Gastroesophageal sphincter (tissue), 4 donors: ENCODE results near the gene GALNT9. TPM values are rescaled to one million over a fixed set of nuclear protein-coding genes. Genes with fewer than 3 reads are reported as not detected.

Experiments
- ATAC-seq: fragments of 150-250 bp; one replicate; pipeline ENCODE4 v1.9.1; 2016; ENCODE audit warnings: mild to moderate bottlenecking, moderate library complexity
- H3K27ac ChIP-seq, 4 donors: fragments of 200-600 bp; sonication (generic) in 3 of 4; 1 replicate in 3 of 4; 2 replicates in 1 of 4; pipeline ENCODE4 v1.5.1; 2016 to 2019
- H3K27me3 ChIP-seq: fragments of 200-600 bp; sonication (generic); one replicate; pipeline ENCODE4 v1.5.1; 2019
- H3K36me3 ChIP-seq, 2 donors: fragments of 200-600 bp; sonication (generic); one replicate each; pipeline ENCODE4 v1.5.1; 2019; ENCODE audit warnings: control low read depth in 1 of 2
- H3K4me1 ChIP-seq, 3 donors: fragments of 200-600 bp; sonication (generic); 1 replicate in 2 of 3; 2 replicates in 1 of 3; pipeline ENCODE4 v1.5.1; 2016 to 2019; ENCODE audit warnings: control low read depth in 2 of 3
- H3K4me3 ChIP-seq, 2 donors: fragments of 200-600 bp; sonication (generic); one replicate each; pipeline ENCODE4 v1.5.1; 2019; ENCODE audit warnings: mild to moderate bottlenecking in 1 of 2, moderate library complexity in 1 of 2
- H3K9me3 ChIP-seq, 3 donors: fragments of 200-600 bp; sonication (generic); one replicate each; pipeline ENCODE4 v1.5.1; 2017 to 2019; ENCODE audit warnings: control low read depth in 2 of 3
- EP300 ChIP-seq: sonication (generic); formaldehyde crosslinking; IDR thresholded peaks from one replicate; pipeline ENCODE4 v1.6.1; 2017; ENCODE audit warnings: antibody characterized with exemption, mild to moderate bottlenecking
- POLR2A ChIP-seq, 2 donors: fragments of 450-650 bp; IDR thresholded peaks; one replicate each; pipeline ENCODE4 v1.6.1; 2017; ENCODE audit warnings: antibody characterized with exemption in 2 of 2, mild to moderate bottlenecking in 2 of 2, moderate library complexity in 1 of 2
- POLR2AphosphoS5 ChIP-seq: sonication (generic); formaldehyde crosslinking; IDR thresholded peaks from one replicate; pipeline ENCODE4 v1.6.1; 2017; ENCODE audit warnings: antibody characterized with exemption
- WGBS, 2 donors: methylation state at CpG; one replicate each; pipeline ENCODE4 v1.1.5; 2018; ENCODE audit warnings: low coverage in 1 of 2; 5-methylcytosine and 5-hydroxymethylcytosine counted together
- total RNA-seq, 4 donors: library from RNA; depleted of rRNA; stranded (reverse); fragments of >200 nt; gene quantifications; one replicate each; pipeline ENCODE4 v1.1.0, GENCODE V29; 2016
- TF ChIP-seq, protein P1 (sequence below), 4 experiments: fragments of 200-600 bp in 2 of 4; fragments of 450-650 bp in 2 of 4; sonication (generic) in 1 of 4; IDR thresholded peaks; one replicate each; pipeline ENCODE4 v1.5.1; 2017 to 2019; ENCODE audit warnings: antibody characterized with exemption in 4 of 4, mild to moderate bottlenecking in 2 of 4, moderate library complexity in 2 of 4

GALNT9 gene
- total RNA-seq, 4 donors from 2014 or later = 2.0 TPM; not detected in 3

DNA sequence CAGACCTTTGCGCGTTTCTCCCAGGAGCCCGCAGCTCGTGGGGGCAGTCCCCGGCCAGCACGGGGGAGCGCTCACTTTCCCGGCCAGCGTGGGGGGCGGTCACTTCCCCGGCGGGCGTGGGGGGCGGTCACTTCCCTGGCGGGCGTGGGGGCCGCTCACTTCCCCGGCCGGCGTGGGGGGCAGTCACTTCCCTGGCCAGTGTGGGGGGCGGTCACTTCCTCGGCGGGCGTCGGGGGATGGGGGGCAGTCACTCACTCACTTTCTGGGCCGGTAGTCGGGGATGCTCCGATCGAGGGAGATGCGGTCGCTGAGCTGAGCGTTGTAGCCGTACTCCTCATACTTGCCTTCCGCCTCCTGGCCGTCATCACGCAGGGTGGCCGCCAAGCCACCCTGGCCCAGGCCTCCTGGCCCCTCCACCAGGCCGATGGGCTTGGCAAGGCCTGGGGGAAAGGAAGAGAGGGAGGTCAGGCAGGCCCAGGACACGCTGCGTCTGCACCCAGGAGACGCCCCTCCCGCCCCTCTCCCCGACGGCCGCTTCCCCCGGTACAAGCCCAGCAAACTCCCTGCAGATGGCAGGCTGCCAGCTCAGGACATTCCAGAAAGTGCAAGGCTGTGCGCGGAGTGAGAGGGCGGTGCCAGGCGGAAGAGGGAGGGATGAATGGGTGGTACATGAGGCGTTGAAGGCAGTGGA, 43.3 kb downstream of the GALNT9 start:
- Histone ChIP-seq H3K4me1 (peaks cover 0 to 19% (median 3%) of the 10 kb centered on the region in 3 donors), H3K27me3 (peaks cover 79% of the 10 kb centered on the region), H3K4me3 (peak overlapping the region in 1 of 2 donors; percentile 39), H3K9me3 (no peaks in the 10 kb centered on the region), H3K36me3 (no peaks in the 10 kb centered on the region), H3K27ac (no peak overlapping the region)
- peak; percentile 80 for ATAC-seq
- 3% methylated on average over 10 of the region's 51 CpGs; no CpG with 5 or more reads in 1 of the 2 donors for WGBS, 2 donors
- peak; percentile 37 for TF ChIP-seq POLR2AphosphoS5
- TF ChIP-seq, protein P1, sequence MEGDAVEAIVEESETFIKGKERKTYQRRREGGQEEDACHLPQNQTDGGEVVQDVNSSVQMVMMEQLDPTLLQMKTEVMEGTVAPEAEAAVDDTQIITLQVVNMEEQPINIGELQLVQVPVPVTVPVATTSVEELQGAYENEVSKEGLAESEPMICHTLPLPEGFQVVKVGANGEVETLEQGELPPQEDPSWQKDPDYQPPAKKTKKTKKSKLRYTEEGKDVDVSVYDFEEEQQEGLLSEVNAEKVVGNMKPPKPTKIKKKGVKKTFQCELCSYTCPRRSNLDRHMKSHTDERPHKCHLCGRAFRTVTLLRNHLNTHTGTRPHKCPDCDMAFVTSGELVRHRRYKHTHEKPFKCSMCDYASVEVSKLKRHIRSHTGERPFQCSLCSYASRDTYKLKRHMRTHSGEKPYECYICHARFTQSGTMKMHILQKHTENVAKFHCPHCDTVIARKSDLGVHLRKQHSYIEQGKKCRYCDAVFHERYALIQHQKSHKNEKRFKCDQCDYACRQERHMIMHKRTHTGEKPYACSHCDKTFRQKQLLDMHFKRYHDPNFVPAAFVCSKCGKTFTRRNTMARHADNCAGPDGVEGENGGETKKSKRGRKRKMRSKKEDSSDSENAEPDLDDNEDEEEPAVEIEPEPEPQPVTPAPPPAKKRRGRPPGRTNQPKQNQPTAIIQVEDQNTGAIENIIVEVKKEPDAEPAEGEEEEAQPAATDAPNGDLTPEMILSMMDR (IDR thresholded peaks at IDR 0.05) = no peak

DNA sequence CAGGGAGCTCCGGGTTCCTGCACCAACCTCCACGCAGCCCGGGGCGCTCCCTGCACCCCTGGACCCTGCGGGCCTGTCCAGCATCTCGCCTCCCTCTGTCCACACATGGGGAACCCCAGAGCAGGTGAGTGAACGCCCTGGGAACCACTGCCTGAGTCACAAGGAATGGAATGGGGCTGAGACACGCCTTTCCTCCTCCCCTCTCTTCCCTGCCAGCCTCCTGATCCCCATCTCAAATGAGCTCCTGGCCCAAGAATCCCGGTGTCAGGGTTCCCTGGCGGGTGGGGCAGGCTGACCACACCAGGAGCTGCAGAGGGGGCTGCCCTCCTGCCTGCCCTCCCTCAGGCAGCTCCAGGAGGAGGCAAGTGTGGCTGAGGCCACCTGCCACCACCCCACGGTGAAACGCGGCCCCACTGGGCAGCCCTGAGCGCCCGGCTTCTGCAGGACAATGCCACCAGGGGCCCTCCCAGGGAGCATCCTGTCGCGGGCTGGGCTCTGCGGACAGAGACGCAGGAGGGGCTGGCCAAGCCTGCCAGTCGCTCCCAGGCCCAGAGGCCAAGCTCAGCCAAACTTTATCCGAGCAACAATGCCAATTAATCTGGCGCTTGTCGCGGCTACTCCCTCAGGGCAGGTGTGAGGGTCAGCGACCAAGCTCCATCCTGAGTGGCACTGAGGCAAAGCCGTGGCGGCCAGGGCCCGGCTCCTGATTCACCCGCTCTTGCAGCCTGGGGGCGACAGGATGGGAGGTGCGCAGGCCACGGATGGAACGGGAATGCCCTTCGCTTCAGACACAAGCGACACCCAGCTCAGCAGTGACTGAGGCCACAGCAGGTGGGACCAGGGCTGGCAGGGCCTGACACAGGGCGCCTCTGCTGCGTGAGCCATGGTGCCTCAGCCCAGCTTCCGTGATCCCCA, 44.3 kb downstream of the GALNT9 start:
- H3K27ac ChIP-seq = no peak overlapping the region
- no peak overlapping the region for H3K4me3 ChIP-seq
- ATAC-seq = no peak
- peaks cover 88% of the 10 kb centered on the region for H3K27me3 ChIP-seq
- H3K9me3 ChIP-seq = no peaks in the 10 kb centered on the region
- TF ChIP-seq EP300 (no peak), POLR2A (IDR thresholded peaks at IDR 0.05) (no peak), POLR2AphosphoS5 (no peak)
- TF ChIP-seq, protein P1 (IDR thresholded peaks at IDR 0.05) = no peak
- no peaks in the 10 kb centered on the region for H3K36me3 ChIP-seq
- H3K4me1 ChIP-seq = peaks cover 0 to 19% (median 3%) of the 10 kb centered on the region in 3 donors
- no CpG with 5 or more reads among the region's 38 CpGs for WGBS, 2 donors

DNA sequence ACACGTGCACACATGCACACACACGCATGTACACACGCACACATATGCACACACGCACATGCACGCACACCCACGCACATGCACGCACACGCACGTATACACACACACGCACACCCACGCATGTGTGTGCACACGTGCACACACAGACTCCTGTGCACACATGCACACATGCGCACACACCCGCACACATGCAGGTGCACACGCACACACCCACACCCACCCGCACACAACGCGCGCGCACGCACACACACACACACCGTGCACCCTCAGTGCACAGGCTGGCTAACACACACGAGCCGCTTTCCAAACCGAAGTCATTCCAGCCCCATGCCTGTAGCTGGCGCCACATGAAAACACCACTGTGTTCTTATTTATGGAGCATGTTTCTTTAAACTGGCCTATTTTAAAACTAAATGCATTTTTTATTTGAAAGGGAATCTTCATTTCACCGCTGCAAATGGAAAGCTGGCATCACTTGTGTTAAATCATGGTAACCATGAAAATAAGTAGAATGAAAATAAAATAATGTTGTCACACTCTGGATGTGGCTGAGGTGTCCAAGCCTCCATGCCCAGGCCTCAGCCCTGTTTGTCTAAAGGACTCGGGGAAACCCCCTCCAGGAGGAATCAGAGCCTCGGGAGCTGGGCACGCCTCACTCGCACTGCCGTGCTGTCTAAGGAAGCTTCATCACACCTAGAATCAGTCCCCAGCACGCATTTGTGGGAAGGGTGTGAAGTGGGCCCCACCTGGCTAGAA, 45.1 kb downstream of the GALNT9 start:
- H3K27me3 ChIP-seq = peaks cover 88% of the 10 kb centered on the region
- H3K9me3 ChIP-seq = no peaks in the 10 kb centered on the region
- H3K4me1 ChIP-seq = peaks cover 0 to 19% (median 3%) of the 10 kb centered on the region in 3 donors
- ATAC-seq = no peak
- 57 to 73% methylated on average over 6 to 11 of the region's 33 CpGs for WGBS, 2 donors
- no peak overlapping the region for H3K4me3 ChIP-seq
- H3K27ac ChIP-seq = no peak overlapping the region
- TF ChIP-seq POLR2A (IDR thresholded peaks at IDR 0.05) = no peak
- no peak for TF ChIP-seq POLR2AphosphoS5
- TF ChIP-seq, protein P1 (IDR thresholded peaks at IDR 0.05) = no peak
- H3K36me3 ChIP-seq = no peaks in the 10 kb centered on the region

DNA sequence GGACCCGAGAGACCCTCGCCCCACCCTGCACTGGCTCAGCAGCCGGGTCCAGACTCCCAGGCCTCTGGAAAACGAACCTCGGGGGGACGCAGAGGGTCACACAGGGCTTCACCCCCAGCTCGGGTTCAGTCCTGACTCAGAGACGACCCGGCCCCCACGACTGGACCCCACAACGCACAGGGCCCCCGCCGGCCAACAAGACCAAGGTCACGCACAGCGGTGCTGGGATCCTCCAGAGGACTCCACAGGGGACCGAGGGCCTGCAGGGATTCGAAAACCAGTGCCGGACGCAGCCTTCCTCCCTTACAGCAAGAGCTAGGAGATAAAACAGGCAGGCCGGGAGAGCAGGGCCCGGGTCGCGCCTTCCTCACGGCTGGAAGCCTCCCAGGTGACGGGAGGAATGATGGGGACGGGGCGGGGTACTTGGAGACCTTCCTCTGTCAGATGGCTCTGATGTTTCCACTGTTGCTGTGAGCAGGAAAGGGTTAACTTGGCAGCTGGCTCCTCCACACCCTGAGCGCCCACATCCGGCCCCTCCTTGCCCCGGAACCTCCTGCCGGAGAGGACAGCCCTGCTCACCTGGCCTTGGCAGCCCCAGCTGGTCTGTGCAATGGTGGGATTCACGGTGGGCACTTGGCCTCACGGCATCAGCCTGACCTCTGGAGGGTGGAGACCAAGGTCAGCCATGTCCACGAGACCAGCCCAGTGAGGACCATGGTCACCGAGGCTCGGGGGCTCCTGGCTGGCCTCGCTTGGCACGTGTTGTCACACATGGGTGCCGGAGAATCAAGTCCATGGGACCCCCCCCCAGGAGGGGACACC, 46.2 kb downstream of the GALNT9 start:
- Histone ChIP-seq H3K4me1 (peaks cover 0 to 22% (median 3%) of the 10 kb centered on the region in 3 donors), H3K36me3 (no peaks in the 10 kb centered on the region), H3K4me3 (no peak overlapping the region), H3K9me3 (no peaks in the 10 kb centered on the region), H3K27ac (no peak overlapping the region), H3K27me3 (peaks cover 91% of the 10 kb centered on the region)
- no peak for TF ChIP-seq POLR2AphosphoS5
- no peak for TF ChIP-seq EP300
- TF ChIP-seq POLR2A (IDR thresholded peaks at IDR 0.05) = no peak
- TF ChIP-seq, protein P1 (IDR thresholded peaks at IDR 0.05) = no peak
- 35 to 100% methylated on average over 1 to 8 of the region's 39 CpGs for WGBS, 2 donors
- ATAC-seq = no peak
